ENCODE measurements around the gene CBX8. TPM values are rescaled to one million over a fixed set of nuclear protein-coding genes. Genes with fewer than 3 reads are reported as not detected.

Gene CBX8
- polyA plus RNA-seq, 3 donors from 2014 or later = 1.4 to 2.5 TPM; not detected in 1

DNA sequence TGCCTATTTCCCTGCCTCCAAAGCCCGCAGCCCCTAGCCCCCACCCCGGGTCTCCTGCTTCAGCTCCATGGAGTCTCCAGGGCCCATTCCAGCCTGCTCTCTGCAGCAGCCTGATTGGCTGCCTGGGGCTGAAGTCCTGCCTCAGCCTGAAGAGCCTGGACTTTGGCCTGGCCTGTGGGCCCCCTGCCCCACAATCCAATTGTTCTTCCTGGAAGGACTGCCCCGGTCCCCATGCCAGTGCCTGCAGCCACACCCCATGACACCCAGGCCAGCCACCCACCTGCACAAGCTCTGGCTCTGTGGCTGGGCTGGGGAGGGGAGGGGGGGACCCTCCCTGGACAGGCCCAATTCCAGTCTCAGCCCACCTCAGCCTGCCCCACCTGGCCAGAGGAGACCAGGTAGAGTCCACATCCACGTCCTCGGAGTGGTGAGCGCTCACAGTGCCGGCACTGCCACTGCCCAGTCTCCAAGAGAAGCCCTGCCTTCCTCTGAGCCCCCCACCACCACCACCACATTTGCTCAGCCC, 53.9 kb downstream of the CBX8 start:
- no peaks in the 10 kb centered on the region for H3K36me3 Mint-ChIP-seq
- no peak overlapping the region for H3K4me3 Mint-ChIP-seq
- no peaks in the 10 kb centered on the region for H3K9me3 Mint-ChIP-seq
- H3K4me1 Mint-ChIP-seq = peaks cover 4 to 10% of the 10 kb centered on the region in 2 donors
- H3K27me3 Mint-ChIP-seq (ENCODE audit: low read depth in 3 of 3) = peaks cover 15 to 17% (median 15%) of the 10 kb centered on the region in 3 donors
- no peak for DNase-seq
- no peak overlapping the region for H3K27ac Mint-ChIP-seq

- Mint-ChIP-seq H3K9me3 (no peaks in the 10 kb centered on the region), H3K4me3 (no peak overlapping the region), H3K4me1 (peaks cover 4 to 10% of the 10 kb centered on the region in 2 donors), H3K27me3 (ENCODE audit: low read depth in 3 of 3) (peaks cover 12 to 17% (median 15%) of the 10 kb centered on the region in 3 donors), H3K27ac (no peak overlapping the region), H3K36me3 (no peaks in the 10 kb centered on the region)
- DNase-seq = no peak
These were observed 54.3 kb downstream of the CBX8 start for GRCh38 chr17:79742589-79742918.

Other genes starting within 250 kb of the CBX8 start
- gene RBFOX3, start 186.0 kb downstream of the CBX8 start, polyA plus RNA-seq = 1 to 10 TPM in 1 of 3 donors, under 1 TPM in 1, not detected in 1; 0.71 to 1.0 TPM
- under 1 TPM in 2 of 3 donors, not detected in 1; 0.16 to 0.22 TPM for gene ENPP7, start 66.1 kb downstream of the CBX8 start, polyA plus RNA-seq
- under 1 TPM in 1 of 3 donors, not detected in 2; 0.33 TPM for gene CBX2, start 18.9 kb downstream of the CBX8 start, polyA plus RNA-seq
- gene CBX4, start 42.4 kb upstream of the CBX8 start, polyA plus RNA-seq = 1 to 10 TPM; 3.0 to 6.7 (median 4.9) TPM
- gene TBC1D16, start 238.8 kb upstream of the CBX8 start, polyA plus RNA-seq = under 1 TPM in 1 of 3 donors, not detected in 2; 0.27 TPM
- not detected for gene CCDC40, start 239.6 kb upstream of the CBX8 start, polyA plus RNA-seq